Vagina (tissue), 2 donors: Measurements from ENCODE around the gene TTC28. TPM values are rescaled to one million over a fixed set of nuclear protein-coding genes. Genes with fewer than 3 reads are reported as not detected.

Source experiments
- DNase-seq, 2 donors: peaks; one replicate each; pipeline ENCODE4 v3.0.0-alpha.2; 2017; ENCODE audit errors: extremely low spot score in 2 of 2
- H3K27ac ChIP-seq: fragments of 200-600 bp; sonication (generic); one replicate; pipeline ENCODE4 v1.5.1; 2019
- H3K27me3 ChIP-seq: fragments of 200-600 bp; sonication (generic); one replicate; pipeline ENCODE4 v1.5.1; 2019
- H3K36me3 ChIP-seq, 2 donors: fragments of 200-600 bp; sonication (generic); one replicate each; pipeline ENCODE4 v1.5.1; 2017 to 2019
- H3K4me1 ChIP-seq: fragments of 200-600 bp; sonication (generic); one replicate; pipeline ENCODE4 v1.5.1; 2019
- H3K4me3 ChIP-seq, 2 donors: fragments of 200-600 bp; sonication (generic); 1 replicate in 1 of 2; 2 replicates in 1 of 2; pipeline ENCODE4 v1.5.1; 2016 to 2019
- H3K9me3 ChIP-seq: fragments of 200-600 bp; sonication (generic); one replicate; pipeline ENCODE4 v1.5.1; 2019
- POLR2A ChIP-seq, 2 donors: fragments of 450-650 bp; IDR thresholded peaks; one replicate each; pipeline ENCODE4 v1.6.1; 2017; ENCODE audit warnings: antibody characterized with exemption in 2 of 2, mild to moderate bottlenecking in 2 of 2, moderate library complexity in 2 of 2
- POLR2AphosphoS5 ChIP-seq, 2 donors: sonication (generic); formaldehyde crosslinking; IDR thresholded peaks; one replicate each; pipeline ENCODE4 v1.9.0; 2017; ENCODE audit warnings: antibody characterized with exemption in 2 of 2, mild to moderate bottlenecking in 2 of 2, low read depth in 1 of 2; ENCODE audit not compliant: insufficient read depth in 1 of 2
- intact Hi-C: fragments of 100-400 bp; cut with DNase I; formaldehyde crosslinking; loops from one replicate; pipeline ENCODE4 v1.15.1; 2023
- total RNA-seq: library from RNA; depleted of rRNA; stranded (reverse); fragments of >200 nt; gene quantifications from one replicate; pipeline ENCODE4 v1.2.3, GENCODE V29; 2016
- TF ChIP-seq, protein P1 (sequence below), 3 experiments: fragments of 450-650 bp in 2 of 3; fragments of 200-600 bp in 1 of 3; sonication (generic) in 1 of 3; IDR thresholded peaks; one replicate each; pipeline ENCODE4 v1.5.1; 2017 to 2019; ENCODE audit warnings: antibody characterized with exemption in 3 of 3, mild to moderate bottlenecking in 2 of 3, moderate library complexity in 2 of 3

TTC28 gene
- total RNA-seq, 1 donor from 2014 or later, result 41.7 TPM

GRCh38 chr22:28647216-28647615, 32.4 kb downstream of the TTC28 start:
- DNase-seq, result no peak
- Histone ChIP-seq H3K36me3 (no peaks in the 10 kb centered on the region), H3K4me3 (no peak overlapping the region), H3K9me3 (no peaks in the 10 kb centered on the region), H3K4me1 (no peaks in the 10 kb centered on the region), H3K27ac (no peak overlapping the region), H3K27me3 (no peaks in the 10 kb centered on the region)
- TF ChIP-seq POLR2AphosphoS5 (IDR thresholded peaks at IDR 0.05; ENCODE audit: insufficient read depth in 1 of 2, low read depth in 1 of 2) (no peak), POLR2A (IDR thresholded peaks at IDR 0.05) (no peak)
- TF ChIP-seq, protein P1, sequence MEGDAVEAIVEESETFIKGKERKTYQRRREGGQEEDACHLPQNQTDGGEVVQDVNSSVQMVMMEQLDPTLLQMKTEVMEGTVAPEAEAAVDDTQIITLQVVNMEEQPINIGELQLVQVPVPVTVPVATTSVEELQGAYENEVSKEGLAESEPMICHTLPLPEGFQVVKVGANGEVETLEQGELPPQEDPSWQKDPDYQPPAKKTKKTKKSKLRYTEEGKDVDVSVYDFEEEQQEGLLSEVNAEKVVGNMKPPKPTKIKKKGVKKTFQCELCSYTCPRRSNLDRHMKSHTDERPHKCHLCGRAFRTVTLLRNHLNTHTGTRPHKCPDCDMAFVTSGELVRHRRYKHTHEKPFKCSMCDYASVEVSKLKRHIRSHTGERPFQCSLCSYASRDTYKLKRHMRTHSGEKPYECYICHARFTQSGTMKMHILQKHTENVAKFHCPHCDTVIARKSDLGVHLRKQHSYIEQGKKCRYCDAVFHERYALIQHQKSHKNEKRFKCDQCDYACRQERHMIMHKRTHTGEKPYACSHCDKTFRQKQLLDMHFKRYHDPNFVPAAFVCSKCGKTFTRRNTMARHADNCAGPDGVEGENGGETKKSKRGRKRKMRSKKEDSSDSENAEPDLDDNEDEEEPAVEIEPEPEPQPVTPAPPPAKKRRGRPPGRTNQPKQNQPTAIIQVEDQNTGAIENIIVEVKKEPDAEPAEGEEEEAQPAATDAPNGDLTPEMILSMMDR (IDR thresholded peaks at IDR 0.05), result no peak
- intact Hi-C loops, result no loop called here

- Histone ChIP-seq H3K4me1 (no peaks in the 10 kb centered on the region), H3K27me3 (no peaks in the 10 kb centered on the region), H3K27ac (no peak overlapping the region), H3K9me3 (no peaks in the 10 kb centered on the region), H3K36me3 (no peaks in the 10 kb centered on the region), H3K4me3 (no peak overlapping the region)
- no peak for DNase-seq
- no peak for TF ChIP-seq POLR2A (IDR thresholded peaks at IDR 0.05)
- intact Hi-C loops, result no loop called here
Observed at GRCh38 chr22:28639321-28639720, 40.3 kb downstream of the TTC28 start.

DNA sequence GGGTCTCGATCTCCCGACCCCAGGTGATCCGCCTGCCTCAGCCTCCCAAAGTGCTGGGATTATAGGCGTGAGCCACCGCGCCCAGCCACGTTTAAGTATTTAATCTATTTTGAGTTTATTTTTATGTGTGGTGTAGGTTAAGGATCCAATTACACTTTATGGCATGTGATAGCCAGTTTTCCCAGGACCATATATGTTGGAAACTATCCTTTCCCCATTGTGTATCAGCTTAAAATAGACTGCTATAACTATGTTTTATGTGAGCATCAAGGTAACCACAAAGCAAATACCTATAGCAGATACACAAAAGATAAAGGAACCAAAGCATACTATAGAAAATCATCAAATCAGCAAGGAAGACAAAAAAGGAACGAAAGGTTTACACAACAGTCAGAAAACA, 42.4 kb downstream of the TTC28 start:
- H3K36me3 ChIP-seq, result no peaks in the 10 kb centered on the region
- no peak overlapping the region for H3K27ac ChIP-seq
- TF ChIP-seq POLR2A (IDR thresholded peaks at IDR 0.05) (no peak), POLR2AphosphoS5 (IDR thresholded peaks at IDR 0.05; ENCODE audit: insufficient read depth in 1 of 2, low read depth in 1 of 2) (no peak)
- TF ChIP-seq, protein P1 (IDR thresholded peaks at IDR 0.05), result no peak
- no peaks in the 10 kb centered on the region for H3K4me1 ChIP-seq
- H3K9me3 ChIP-seq, result no peaks in the 10 kb centered on the region
- no peak overlapping the region for H3K4me3 ChIP-seq
- intact Hi-C loops, result no loop called here
- H3K27me3 ChIP-seq, result no peaks in the 10 kb centered on the region
- no peak for DNase-seq

DNA sequence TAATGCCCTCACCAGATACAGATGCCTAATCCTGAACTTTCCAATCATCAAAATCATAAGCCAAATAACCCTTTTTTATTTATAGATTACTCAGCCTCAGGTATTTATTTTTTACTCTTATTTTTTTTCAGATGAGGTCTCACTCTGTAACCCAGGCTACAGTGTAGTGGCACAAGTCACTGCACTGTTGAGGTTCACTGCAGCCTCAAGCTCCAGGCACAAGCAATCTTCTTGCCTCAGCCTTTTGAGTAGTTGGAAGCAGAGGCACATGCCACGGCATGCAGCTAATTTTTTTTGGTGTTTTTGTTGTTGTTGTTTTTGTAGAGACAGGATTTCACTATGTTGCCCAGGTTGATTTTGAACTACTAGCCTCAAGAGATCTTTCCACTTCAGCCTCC, 49.5 kb downstream of the TTC28 start:
- H3K36me3 ChIP-seq, result no peaks in the 10 kb centered on the region
- H3K4me1 ChIP-seq, result no peaks in the 10 kb centered on the region
- no peaks in the 10 kb centered on the region for H3K9me3 ChIP-seq
- TF ChIP-seq, protein P1 (IDR thresholded peaks at IDR 0.05), result no peak
- no peak for TF ChIP-seq POLR2A (IDR thresholded peaks at IDR 0.05)
- TF ChIP-seq POLR2AphosphoS5 (IDR thresholded peaks at IDR 0.05; ENCODE audit: insufficient read depth in 1 of 2, low read depth in 1 of 2), result no peak
- H3K27ac ChIP-seq, result no peak overlapping the region
- no peak for DNase-seq
- H3K27me3 ChIP-seq, result no peaks in the 10 kb centered on the region
- intact Hi-C loops, result no loop called here
- H3K4me3 ChIP-seq, result no peak overlapping the region

DNA sequence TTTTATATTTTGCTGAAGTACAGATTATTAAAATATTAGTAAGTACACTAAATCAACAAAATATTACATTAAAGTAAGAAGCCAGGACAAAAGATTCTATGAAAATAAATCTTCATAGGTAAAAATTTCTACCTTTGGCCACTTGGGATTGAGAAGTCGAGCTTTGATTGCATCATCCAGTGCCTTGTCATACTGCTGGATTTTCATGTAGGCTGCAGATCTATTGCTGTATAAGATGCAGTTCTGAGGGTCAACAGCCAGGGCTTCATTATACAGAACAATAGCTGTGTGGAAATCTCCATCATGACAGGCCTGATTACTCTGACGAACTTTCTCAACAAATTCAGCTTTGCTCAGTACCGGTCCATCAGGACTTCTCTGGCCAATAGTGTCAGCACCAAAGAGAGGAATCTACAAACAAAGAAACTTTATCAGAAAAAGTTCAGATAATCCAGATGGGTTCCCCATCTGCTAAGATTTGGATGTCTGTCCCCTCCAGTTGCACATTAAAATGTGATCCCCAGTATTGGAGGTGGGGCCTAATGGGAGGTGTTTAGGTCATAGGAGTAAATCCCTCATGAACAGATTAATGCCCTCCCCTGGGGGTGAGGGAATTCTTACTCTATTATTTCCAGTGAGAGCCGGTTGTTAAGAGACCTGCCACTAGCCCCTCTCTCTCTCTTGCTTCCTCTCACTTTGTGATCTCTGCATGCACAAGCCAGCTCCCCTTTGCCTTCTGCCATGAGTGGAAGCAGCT, 50.0 kb downstream of the TTC28 start:
- Histone ChIP-seq H3K27ac (no peak overlapping the region), H3K36me3 (no peaks in the 10 kb centered on the region), H3K9me3 (no peaks in the 10 kb centered on the region), H3K4me3 (no peak overlapping the region), H3K27me3 (no peaks in the 10 kb centered on the region), H3K4me1 (no peaks in the 10 kb centered on the region)
- intact Hi-C loops, result no loop called here
- no peak for DNase-seq
- no peak for TF ChIP-seq POLR2AphosphoS5 (IDR thresholded peaks at IDR 0.05; ENCODE audit: insufficient read depth in 1 of 2, low read depth in 1 of 2)
- TF ChIP-seq, protein P1 (IDR thresholded peaks at IDR 0.05), result no peak
- TF ChIP-seq POLR2A (IDR thresholded peaks at IDR 0.05), result no peak
